K562 (cell line): ENCODE results near the gene APPL2.

Experiments used
- ARID1B ChIP-seq: fragments of 450-650 bp; IDR thresholded peaks from 2 replicates; pipeline ENCODE4 v1.6.1; 2016; ENCODE audit warnings: antibody characterized with exemption, mild to moderate bottlenecking, inconsistent platforms
- ARNT ChIP-seq, 2 experiments: fragments of 450-650 bp; IDR thresholded peaks; 2 replicates each; pipeline ENCODE4 v1.6.1; 2016; ENCODE audit warnings: mild to moderate bottlenecking in 1 of 2
- BCLAF1 ChIP-seq, 2 experiments: fragments of 450-650 bp in 1 of 2; IDR thresholded peaks; 2 replicates each; pipeline ENCODE4 v1.6.1; 2011 to 2017; ENCODE audit warnings: low read depth in 2 of 2, antibody characterized with exemption in 1 of 2, borderline replicate concordance in 1 of 2, low read length in 1 of 2, mild to moderate bottlenecking in 1 of 2, mixed read lengths in 1 of 2; ENCODE audit not compliant: control insufficient read depth in 1 of 2
- HDAC8 ChIP-seq: fragments of 450-650 bp; IDR thresholded peaks from 2 replicates; pipeline ENCODE4 v1.6.1; 2016; ENCODE audit warnings: mild to moderate bottlenecking, missing genetic modification characterization, moderate library complexity, missing compliant biosample characterization
- JUN ChIP-seq, 2 experiments: sonication (generic) in 1 of 2; formaldehyde crosslinking in 1 of 2; IDR thresholded peaks; 2 replicates each; pipeline versions ENCODE4 v1.6.1 to v1.8.0; 2012 to 2022; ENCODE audit warnings: borderline replicate concordance in 2 of 2, mild to moderate bottlenecking in 2 of 2, improper control_type of control experiment in 1 of 2, low read depth in 1 of 2, low read length in 1 of 2, missing genetic modification reagents in 1 of 2
- KLF1 ChIP-seq: fragments of 450-650 bp; IDR thresholded peaks from 2 replicates; pipeline ENCODE4 v1.6.1; 2016; ENCODE audit warnings: missing genetic modification characterization, missing compliant biosample characterization
- MAZ ChIP-seq, 2 experiments: fragments of 450-650 bp in 1 of 2; sonication (generic) in 1 of 2; formaldehyde crosslinking; IDR thresholded peaks in 1 of 2; conservative IDR thresholded peaks in 1 of 2; 2 replicates each; pipeline versions ENCODE4 v1.4.0 to v1.5.0; 2020; ENCODE audit warnings: mild to moderate bottlenecking in 1 of 2, missing genetic modification reagents in 1 of 2
- PURB ChIP-seq: sonication (generic); formaldehyde crosslinking; IDR thresholded peaks from 2 replicates; pipeline ENCODE4 v1.9.0; 2021; ENCODE audit warnings: low read depth, mild to moderate bottlenecking, missing genetic modification reagents
- SMAD1 ChIP-seq: fragments of 150-350 bp; IDR thresholded peaks from 2 replicates; pipeline ENCODE4 v1.6.1; 2014; ENCODE audit warnings: low read length, low read depth; ENCODE audit not compliant: partially characterized antibody
- ZNF274 ChIP-seq: IDR thresholded peaks from 2 replicates; pipeline ENCODE4 v1.6.1; 2011; ENCODE audit warnings: low read depth, mild to moderate bottlenecking, low read length, moderate library complexity, borderline replicate concordance
- TF ChIP-seq, protein P1 (sequence below), 3 experiments: IDR thresholded peaks in 2 of 3; conservative IDR thresholded peaks in 1 of 3; 2 replicates each; pipeline ENCODE4 v1.5.1; 2011 to 2012; ENCODE audit warnings: low read length in 3 of 3, mild to moderate bottlenecking in 3 of 3, control low read depth in 2 of 3, improper control_type of control experiment in 1 of 3, inconsistent platforms in 1 of 3, low read depth in 1 of 3, mixed read lengths in 1 of 3, moderate library complexity in 1 of 3; ENCODE audit not compliant: insufficient read depth in 2 of 3
- TF ChIP-seq, protein P2 (sequence below): fragments of 200-800 bp; sonication (Bioruptor generic); IDR thresholded peaks from 2 replicates; pipeline ENCODE4 v1.6.1; 2016; ENCODE audit warnings: missing genetic modification characterization, missing compliant biosample characterization

DNA sequence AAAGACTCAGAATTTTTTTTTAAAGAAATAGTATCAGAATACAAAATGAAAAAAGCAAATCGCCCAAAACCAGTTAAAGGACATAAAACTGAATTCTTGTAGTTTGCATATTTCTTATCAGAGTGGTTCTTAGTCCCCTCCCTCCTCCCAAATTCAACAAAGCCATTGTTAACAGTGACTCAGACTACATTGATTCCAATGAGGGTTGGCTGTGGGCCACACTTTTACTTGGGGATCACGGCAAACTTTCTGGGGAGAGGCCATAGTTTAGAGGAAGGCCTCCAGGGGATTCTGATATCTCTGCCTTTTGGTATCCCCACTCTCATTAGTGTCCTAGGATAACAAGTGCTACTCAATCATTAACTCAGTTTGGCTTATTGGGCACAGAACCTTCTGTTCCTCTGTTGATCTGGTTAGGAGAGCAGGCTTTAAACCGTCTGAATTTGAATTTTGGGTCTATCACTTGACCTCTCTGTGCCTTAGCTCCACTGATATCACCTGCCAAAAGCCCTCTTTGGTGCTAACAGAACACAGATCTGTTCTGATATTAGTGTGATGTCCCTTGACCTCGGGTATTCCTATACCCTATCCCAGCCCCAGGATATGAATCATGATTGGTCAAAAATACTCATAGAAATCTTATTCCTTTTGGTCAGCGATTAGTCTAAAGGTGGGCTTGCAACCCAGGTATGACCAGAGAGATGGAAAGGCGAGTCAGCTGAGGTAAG, 45.2 kb upstream of the APPL2 start:
- TF ChIP-seq, protein P1, sequence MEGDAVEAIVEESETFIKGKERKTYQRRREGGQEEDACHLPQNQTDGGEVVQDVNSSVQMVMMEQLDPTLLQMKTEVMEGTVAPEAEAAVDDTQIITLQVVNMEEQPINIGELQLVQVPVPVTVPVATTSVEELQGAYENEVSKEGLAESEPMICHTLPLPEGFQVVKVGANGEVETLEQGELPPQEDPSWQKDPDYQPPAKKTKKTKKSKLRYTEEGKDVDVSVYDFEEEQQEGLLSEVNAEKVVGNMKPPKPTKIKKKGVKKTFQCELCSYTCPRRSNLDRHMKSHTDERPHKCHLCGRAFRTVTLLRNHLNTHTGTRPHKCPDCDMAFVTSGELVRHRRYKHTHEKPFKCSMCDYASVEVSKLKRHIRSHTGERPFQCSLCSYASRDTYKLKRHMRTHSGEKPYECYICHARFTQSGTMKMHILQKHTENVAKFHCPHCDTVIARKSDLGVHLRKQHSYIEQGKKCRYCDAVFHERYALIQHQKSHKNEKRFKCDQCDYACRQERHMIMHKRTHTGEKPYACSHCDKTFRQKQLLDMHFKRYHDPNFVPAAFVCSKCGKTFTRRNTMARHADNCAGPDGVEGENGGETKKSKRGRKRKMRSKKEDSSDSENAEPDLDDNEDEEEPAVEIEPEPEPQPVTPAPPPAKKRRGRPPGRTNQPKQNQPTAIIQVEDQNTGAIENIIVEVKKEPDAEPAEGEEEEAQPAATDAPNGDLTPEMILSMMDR (IDR thresholded peaks at IDR 0.05 in 2 of 3, conservative IDR thresholded peaks at IDR 0.05 in 1 of 3; ENCODE audit: insufficient read depth in 2 of 3, low read depth in 1 of 3, low read length in 3 of 3), result no peak
- TF ChIP-seq MAZ (CRISPR knock-in tag; conservative IDR thresholded peaks at IDR 0.05 in 1 of 2, IDR thresholded peaks at IDR 0.05 in 1 of 2) (no peak), SMAD1 (no peak), ZNF274 (no peak), HDAC8 (tag) (no peak), BCLAF1 (IDR thresholded peaks at IDR 0.05; ENCODE audit: borderline replicate concordance in 1 of 2, control insufficient read depth in 1 of 2, low read depth in 2 of 2, low read length in 1 of 2) (no peak), PURB (no peak), JUN (IDR thresholded peaks at IDR 0.05; ENCODE audit: borderline replicate concordance, low read depth, low read length) (no peak), JUN (CRISPR knock-in tag; IDR thresholded peaks at IDR 0.05; ENCODE audit: borderline replicate concordance) (no peak), KLF1 (tag) (no peak), ARNT (IDR thresholded peaks at IDR 0.05) (no peak), ARID1B (no peak)
- TF ChIP-seq, protein P2, sequence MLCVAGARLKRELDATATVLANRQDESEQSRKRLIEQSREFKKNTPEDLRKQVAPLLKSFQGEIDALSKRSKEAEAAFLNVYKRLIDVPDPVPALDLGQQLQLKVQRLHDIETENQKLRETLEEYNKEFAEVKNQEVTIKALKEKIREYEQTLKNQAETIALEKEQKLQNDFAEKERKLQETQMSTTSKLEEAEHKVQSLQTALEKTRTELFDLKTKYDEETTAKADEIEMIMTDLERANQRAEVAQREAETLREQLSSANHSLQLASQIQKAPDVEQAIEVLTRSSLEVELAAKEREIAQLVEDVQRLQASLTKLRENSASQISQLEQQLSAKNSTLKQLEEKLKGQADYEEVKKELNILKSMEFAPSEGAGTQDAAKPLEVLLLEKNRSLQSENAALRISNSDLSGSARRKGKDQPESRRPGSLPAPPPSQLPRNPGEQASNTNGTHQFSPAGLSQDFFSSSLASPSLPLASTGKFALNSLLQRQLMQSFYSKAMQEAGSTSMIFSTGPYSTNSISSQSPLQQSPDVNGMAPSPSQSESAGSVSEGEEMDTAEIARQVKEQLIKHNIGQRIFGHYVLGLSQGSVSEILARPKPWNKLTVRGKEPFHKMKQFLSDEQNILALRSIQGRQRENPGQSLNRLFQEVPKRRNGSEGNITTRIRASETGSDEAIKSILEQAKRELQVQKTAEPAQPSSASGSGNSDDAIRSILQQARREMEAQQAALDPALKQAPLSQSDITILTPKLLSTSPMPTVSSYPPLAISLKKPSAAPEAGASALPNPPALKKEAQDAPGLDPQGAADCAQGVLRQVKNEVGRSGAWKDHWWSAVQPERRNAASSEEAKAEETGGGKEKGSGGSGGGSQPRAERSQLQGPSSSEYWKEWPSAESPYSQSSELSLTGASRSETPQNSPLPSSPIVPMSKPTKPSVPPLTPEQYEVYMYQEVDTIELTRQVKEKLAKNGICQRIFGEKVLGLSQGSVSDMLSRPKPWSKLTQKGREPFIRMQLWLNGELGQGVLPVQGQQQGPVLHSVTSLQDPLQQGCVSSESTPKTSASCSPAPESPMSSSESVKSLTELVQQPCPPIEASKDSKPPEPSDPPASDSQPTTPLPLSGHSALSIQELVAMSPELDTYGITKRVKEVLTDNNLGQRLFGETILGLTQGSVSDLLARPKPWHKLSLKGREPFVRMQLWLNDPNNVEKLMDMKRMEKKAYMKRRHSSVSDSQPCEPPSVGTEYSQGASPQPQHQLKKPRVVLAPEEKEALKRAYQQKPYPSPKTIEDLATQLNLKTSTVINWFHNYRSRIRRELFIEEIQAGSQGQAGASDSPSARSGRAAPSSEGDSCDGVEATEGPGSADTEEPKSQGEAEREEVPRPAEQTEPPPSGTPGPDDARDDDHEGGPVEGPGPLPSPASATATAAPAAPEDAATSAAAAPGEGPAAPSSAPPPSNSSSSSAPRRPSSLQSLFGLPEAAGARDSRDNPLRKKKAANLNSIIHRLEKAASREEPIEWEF (CRISPR knock-in tag), result no peak
